Keratinocyte (primary cell): Measurements from ENCODE around the gene MEIOC. TPM values are rescaled to one million over a fixed set of nuclear protein-coding genes. Genes with fewer than 3 reads are reported as not detected.

Experiments used
- DNase-seq: peaks from one replicate; pipeline ENCODE4 v3.0.0-alpha.2; 2011; ENCODE audit warnings: low read depth, missing footprints, low spot score
- FAIRE-seq: peaks from 2 replicates; lab custom pipeline; 2011; peaks lifted over from hg19 to GRCh38; lab: Jason Lieb, UNC
- H2AFZ ChIP-seq: 2 replicates; pipeline ENCODE4 v1.6.0; 2012; ENCODE audit warnings: low read length, control low read depth, inconsistent platforms; ENCODE audit not compliant: control insufficient read depth
- H3K27ac ChIP-seq: 2 replicates; pipeline ENCODE4 v1.5.1; 2011; ENCODE audit warnings: low read length; ENCODE audit not compliant: control insufficient read depth, insufficient read depth
- H3K27me3 ChIP-seq: 3 replicates; pipeline ENCODE4 v1.6.0; 2011; ENCODE audit warnings: low read length; ENCODE audit not compliant: control insufficient read depth, insufficient read depth; ENCODE audit errors: extremely low read depth
- H3K36me3 ChIP-seq, 2 experiments: 2 replicates in 1 of 2; 3 replicates in 1 of 2; pipeline ENCODE4 v1.5.1; 2011; ENCODE audit warnings: low read length in 2 of 2, mild to moderate bottlenecking in 1 of 2; ENCODE audit not compliant: control insufficient read depth in 2 of 2, insufficient read depth in 2 of 2; ENCODE audit errors: extremely low read depth in 1 of 2
- H3K4me1 ChIP-seq: 3 replicates; pipeline ENCODE4 v1.5.1; 2011; ENCODE audit warnings: low read length; ENCODE audit not compliant: control insufficient read depth, insufficient read depth; ENCODE audit errors: extremely low read depth
- H3K4me2 ChIP-seq: 3 replicates; pipeline ENCODE4 v1.6.0; 2011; ENCODE audit warnings: low read depth, low read length; ENCODE audit not compliant: control insufficient read depth, insufficient read depth; ENCODE audit errors: extremely low read depth
- H3K4me3 ChIP-seq, 3 experiments: fragments of 200-600 bp in 1 of 3; sonication (generic) in 1 of 3; 2 replicates in 2 of 3; 3 replicates in 1 of 3; pipeline ENCODE4 v1.5.1; 2011 to 2016; ENCODE audit warnings: low read length in 3 of 3, mild to moderate bottlenecking in 3 of 3, control low read depth in 2 of 3, inconsistent platforms in 1 of 3, low read depth in 1 of 3, mixed read lengths in 1 of 3, mixed run types in 1 of 3, moderate library complexity in 1 of 3; ENCODE audit not compliant: control insufficient read depth in 2 of 3, insufficient read depth in 2 of 3; ENCODE audit errors: extremely low read depth in 1 of 3
- H3K79me2 ChIP-seq: 2 replicates; pipeline ENCODE4 v1.6.0; 2012; ENCODE audit warnings: low read length; ENCODE audit not compliant: control insufficient read depth, insufficient read depth
- H3K9ac ChIP-seq: 3 replicates; pipeline ENCODE4 v1.6.0; 2011; ENCODE audit warnings: low read length; ENCODE audit not compliant: control insufficient read depth, insufficient read depth; ENCODE audit errors: extremely low read depth
- H3K9me1 ChIP-seq: 3 replicates; pipeline ENCODE4 v1.6.0; 2011; ENCODE audit warnings: low read length; ENCODE audit not compliant: control insufficient read depth, insufficient read depth; ENCODE audit errors: extremely low read depth
- H3K9me3 ChIP-seq: 2 replicates; pipeline ENCODE4 v1.5.1; 2012; ENCODE audit warnings: low read depth, low read length; ENCODE audit not compliant: control insufficient read depth
- H4K20me1 ChIP-seq: 3 replicates; pipeline ENCODE4 v1.6.0; 2011; ENCODE audit warnings: low read length; ENCODE audit not compliant: control insufficient read depth, insufficient read depth; ENCODE audit errors: extremely low read depth
- EZH2 ChIP-seq: IDR thresholded peaks from one replicate; pipeline ENCODE4 v1.6.1; 2012; ENCODE audit warnings: inconsistent platforms, mild to moderate bottlenecking, low read length, moderate library complexity
- dilution Hi-C: fragments of 300-500 bp; cut with MboI; formaldehyde crosslinking; loops from one replicate; pipeline ENCODE4 v1.7.0; 2020; ENCODE audit warnings: low sequenced_read_pairs; ENCODE audit not compliant: extremely low pct_ligation_motif_present
- polyA plus RNA-seq, 5 experiments: library from polyadenylated mRNA; depleted of rRNA in 3 of 5; stranded (reverse) in 3 of 5; stranded (forward) in 1 of 5; unstranded in 1 of 5; fragments of >200 nt; gene quantifications; 1 replicate in 1 of 5; 2 replicates in 3 of 5; 3 replicates in 1 of 5; pipeline versions ENCODE4 v1.2.1 to v1.2.3, GENCODE V29; 2011 to 2012; ENCODE audit warnings: missing spikeins in 2 of 5, low read depth in 1 of 5, low replicate concordance in 1 of 5
- TF ChIP-seq, protein P1 (sequence below), 3 experiments: IDR thresholded peaks in 1 of 3; conservative IDR thresholded peaks in 1 of 3; optimal IDR thresholded peaks in 1 of 3; 2 replicates in 2 of 3; 3 replicates in 1 of 3; pipeline versions ENCODE3 to v1.5.1; 2011; ENCODE audit warnings: low read length in 3 of 3, mild to moderate bottlenecking in 3 of 3, moderate library complexity in 2 of 3, control low read depth in 1 of 3, inconsistent platforms in 1 of 3; ENCODE audit not compliant: insufficient read depth in 2 of 3; ENCODE audit errors: extremely low read depth in 1 of 3

Gene MEIOC
- polyA plus RNA-seq, 1 donor (not counting 4 experiments of a cell fraction or from before 2014, with no cell fraction given) = 0.03 TPM

DNA sequence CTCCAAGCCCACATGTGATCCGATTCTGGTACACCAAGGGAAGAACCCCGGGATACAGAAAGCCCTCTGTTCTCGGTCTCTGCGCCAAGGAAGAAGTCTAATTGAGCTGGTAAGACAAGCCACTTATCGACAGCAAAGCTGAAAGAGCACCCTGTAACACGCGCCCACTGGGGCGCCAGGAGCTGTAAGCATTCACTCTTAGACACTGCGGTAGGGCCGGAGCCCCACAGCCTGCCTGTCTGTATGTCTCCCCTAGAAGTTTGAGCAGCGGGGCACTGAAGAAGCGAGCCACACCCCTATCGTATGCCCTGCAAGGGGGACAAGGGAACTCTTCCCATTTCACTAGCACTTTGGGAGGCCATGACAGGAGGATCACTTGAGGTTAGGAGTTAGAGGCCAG lies 27.0 kb upstream of the MEIOC start:
- no peak for FAIRE-seq
- H3K79me2 ChIP-seq = no peaks in the 10 kb centered on the region
- H2AFZ ChIP-seq = no peak overlapping the region
- no peaks in the 10 kb centered on the region for H3K27me3 ChIP-seq
- no peaks in the 10 kb centered on the region for H3K36me3 ChIP-seq
- no peaks in the 10 kb centered on the region for H3K9me1 ChIP-seq
- H3K9me3 ChIP-seq = no peaks in the 10 kb centered on the region
- dilution Hi-C loops = no loop called here
- DNase-seq = no peak
- no peak overlapping the region for H3K27ac ChIP-seq
- H3K4me2 ChIP-seq = no peak overlapping the region
- TF ChIP-seq EZH2 = no peak
- TF ChIP-seq, protein P1, sequence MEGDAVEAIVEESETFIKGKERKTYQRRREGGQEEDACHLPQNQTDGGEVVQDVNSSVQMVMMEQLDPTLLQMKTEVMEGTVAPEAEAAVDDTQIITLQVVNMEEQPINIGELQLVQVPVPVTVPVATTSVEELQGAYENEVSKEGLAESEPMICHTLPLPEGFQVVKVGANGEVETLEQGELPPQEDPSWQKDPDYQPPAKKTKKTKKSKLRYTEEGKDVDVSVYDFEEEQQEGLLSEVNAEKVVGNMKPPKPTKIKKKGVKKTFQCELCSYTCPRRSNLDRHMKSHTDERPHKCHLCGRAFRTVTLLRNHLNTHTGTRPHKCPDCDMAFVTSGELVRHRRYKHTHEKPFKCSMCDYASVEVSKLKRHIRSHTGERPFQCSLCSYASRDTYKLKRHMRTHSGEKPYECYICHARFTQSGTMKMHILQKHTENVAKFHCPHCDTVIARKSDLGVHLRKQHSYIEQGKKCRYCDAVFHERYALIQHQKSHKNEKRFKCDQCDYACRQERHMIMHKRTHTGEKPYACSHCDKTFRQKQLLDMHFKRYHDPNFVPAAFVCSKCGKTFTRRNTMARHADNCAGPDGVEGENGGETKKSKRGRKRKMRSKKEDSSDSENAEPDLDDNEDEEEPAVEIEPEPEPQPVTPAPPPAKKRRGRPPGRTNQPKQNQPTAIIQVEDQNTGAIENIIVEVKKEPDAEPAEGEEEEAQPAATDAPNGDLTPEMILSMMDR (optimal IDR thresholded peaks at IDR 0.05 in 1 of 3, IDR thresholded peaks at IDR 0.05 in 1 of 3, conservative IDR thresholded peaks at IDR 0.05 in 1 of 3; ENCODE audit: extremely low read depth in 1 of 3, insufficient read depth in 2 of 3, low read length in 3 of 3) = no peak
- peaks cover 3% of the 10 kb centered on the region for H3K4me1 ChIP-seq
- H4K20me1 ChIP-seq = no peaks in the 10 kb centered on the region
- no peak overlapping the region for H3K9ac ChIP-seq
- H3K4me3 ChIP-seq = no peak overlapping the region

DNA sequence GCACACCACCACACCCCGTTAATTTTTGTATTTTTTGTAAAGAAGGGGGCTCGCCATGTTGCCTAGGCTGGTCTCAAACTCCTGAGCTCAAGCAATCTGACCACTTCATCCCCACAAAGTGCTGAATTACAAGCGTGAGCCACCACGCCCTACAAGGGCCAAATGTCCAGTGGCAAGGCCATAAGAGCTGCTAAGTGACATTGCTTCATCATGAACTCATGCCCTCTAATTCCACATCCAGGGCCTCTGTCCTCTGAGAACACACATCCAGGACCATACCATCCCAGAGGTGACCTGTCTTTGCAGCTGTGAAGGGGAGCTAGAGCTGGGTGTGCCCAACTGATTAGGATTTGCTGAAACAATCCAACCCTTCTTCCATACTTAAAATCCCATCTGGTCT lies 25.6 kb upstream of the MEIOC start:
- DNase-seq = no peak
- no peak for TF ChIP-seq EZH2
- TF ChIP-seq, protein P1 (optimal IDR thresholded peaks at IDR 0.05 in 1 of 3, IDR thresholded peaks at IDR 0.05 in 1 of 3, conservative IDR thresholded peaks at IDR 0.05 in 1 of 3; ENCODE audit: extremely low read depth in 1 of 3, insufficient read depth in 2 of 3, low read length in 3 of 3) = no peak
- Histone ChIP-seq H3K9me3 (no peaks in the 10 kb centered on the region), H3K4me1 (peaks cover 3% of the 10 kb centered on the region), H2AFZ (no peak overlapping the region), H3K27ac (no peak overlapping the region), H3K4me3 (no peak overlapping the region), H3K79me2 (no peaks in the 10 kb centered on the region), H3K36me3 (no peaks in the 10 kb centered on the region), H3K9me1 (no peaks in the 10 kb centered on the region), H3K27me3 (no peaks in the 10 kb centered on the region), H4K20me1 (no peaks in the 10 kb centered on the region), H3K4me2 (no peak overlapping the region), H3K9ac (no peak overlapping the region)
- no peak for FAIRE-seq
- dilution Hi-C loops = loop anchor here (10.0 kb wide), 1 partner anchor 96 kb away; no protein-coding TSS in a partner anchor
